GM21390 (cell line): ENCODE data around the gene CALML6.
"Not testable (repeated sequence)": the region's sequence is repeated elsewhere in the genome, so short reads cannot be mapped to it uniquely, and the experiment has no call there.

Experiments used
- ATAC-seq: cut with Tn5 transposase; IDR thresholded peaks from one replicate; pipeline ENCODE4 v1.9.1; 2021; ENCODE audit not compliant: unreplicated experiment

Gene CALML6

DNA sequence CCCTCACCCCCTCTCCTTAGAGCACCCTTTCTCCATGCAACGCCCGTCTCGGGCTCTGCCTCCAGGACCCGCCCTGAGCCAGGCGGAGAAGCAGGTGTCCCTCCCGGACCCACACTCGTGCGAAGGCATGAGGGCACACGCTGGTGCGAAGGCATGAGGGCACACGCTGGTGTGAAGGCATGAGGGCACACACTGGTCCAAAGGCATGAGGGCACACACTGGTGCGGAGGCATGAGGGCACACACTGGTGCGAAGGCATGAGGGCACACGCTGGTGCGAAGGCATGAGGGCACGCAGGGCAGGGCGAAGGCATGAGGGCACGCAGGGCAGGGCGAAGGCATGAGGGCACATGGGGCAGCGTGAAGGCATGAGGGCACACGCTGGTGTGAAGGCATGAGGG lies 9.8 kb downstream of the CALML6 start:
- no peak for ATAC-seq

DNA sequence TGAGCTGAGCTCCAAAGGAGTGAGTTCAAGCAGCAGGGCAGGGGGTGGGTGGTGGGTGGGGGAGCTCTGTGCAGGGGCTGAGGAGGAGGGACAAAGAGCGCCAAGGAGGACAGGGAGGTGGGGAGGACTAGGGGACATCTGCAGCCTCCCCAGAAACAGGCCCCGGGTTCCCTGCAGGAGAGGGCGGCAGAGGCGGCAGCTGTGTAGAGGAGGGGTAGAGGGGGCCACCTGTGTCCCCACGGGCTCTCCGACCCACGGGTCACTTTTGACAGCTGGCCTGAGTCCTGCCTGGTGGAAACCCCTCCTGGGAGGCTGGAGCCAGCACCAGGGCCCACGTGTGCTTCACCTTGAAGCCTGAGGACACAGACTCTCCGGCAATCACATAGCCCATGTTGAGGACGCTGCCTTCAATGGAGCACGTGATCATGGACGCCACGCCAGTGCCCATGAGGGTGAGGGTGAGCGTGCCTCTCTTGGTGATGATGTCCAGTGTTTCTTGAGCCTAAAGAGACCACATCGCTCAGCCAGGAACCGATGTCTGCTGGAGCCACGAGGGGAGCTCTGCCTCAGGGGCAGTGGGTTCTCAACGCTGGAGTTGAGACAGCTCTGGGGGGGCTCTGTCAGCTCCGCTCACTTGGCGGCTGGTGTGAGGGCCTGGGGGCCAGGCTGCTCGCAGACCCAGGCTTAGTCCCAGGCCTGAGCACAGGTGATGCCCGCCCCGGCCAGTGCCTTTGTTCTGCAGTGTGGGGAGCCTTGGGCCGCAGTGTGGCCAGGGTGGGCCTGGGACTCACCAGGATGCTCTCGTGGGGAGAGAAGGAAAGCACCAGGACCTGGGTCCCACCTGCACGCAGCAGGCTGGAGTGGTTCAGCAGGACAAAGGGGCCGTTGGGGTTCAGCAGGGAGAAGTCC lies 10.6 kb downstream of the CALML6 start:
- no peak for ATAC-seq

DNA sequence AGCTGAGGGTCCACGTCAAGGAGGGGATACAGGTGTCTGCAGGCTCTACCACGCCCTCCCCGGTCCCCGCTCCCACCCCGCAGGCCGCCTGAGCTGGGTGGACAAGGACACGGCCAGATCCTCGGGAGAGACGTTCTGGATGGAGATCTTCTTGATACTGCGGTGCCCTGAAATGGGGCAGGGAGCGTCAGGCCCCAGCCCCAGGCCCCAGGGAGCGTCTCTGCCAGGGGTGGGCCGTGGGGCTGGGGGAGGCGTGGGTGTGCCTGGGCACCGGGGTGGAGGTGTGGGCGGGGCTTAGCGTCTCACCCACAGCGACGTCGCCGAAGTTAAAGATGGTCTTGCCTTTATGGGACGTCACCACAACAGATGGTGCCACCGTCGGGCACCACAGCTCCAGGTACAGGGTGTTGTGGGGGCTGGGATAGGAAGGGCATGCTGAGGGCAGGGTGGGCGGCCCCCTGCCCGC lies 11.3 kb downstream of the CALML6 start:
- ATAC-seq: no peak

DNA sequence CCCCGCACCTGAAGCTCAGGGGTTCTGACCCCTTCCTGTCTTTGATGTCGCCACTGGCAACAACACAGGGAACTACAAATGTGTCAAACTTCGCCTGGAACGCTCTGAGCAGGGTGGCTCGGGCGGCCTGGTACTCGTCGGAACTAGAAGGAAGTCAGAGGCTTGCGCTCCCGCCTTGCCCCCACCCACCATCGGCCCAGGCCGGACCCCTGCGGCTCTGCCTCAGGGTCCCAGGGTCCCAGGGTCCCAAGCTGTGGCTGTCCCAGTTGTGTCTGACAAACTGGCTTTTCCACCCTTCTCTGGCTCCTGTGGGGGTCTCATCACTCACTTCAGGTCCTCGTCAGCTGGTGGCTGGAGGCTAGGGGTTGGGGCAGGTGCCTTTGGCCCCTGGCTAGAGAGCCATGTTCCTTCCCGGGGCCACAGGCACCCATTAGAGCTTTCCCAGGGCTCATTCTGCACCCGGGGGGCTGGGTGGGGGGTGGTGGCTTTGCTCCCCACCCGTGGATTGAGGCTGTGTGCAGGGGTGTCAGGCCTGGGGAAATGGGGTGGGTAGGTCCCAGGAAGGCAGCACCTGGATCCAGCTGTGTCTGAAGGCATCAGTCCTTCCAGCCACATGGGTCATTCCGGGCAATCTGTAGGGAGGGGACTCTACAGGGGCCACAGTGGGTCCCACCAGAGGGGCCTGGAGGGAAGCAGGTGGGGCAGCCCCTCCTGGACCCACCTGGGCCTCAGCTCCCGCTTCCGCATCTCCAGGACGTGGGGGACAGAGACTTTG lies 12.0 kb downstream of the CALML6 start:
- ATAC-seq: no peak

DNA sequence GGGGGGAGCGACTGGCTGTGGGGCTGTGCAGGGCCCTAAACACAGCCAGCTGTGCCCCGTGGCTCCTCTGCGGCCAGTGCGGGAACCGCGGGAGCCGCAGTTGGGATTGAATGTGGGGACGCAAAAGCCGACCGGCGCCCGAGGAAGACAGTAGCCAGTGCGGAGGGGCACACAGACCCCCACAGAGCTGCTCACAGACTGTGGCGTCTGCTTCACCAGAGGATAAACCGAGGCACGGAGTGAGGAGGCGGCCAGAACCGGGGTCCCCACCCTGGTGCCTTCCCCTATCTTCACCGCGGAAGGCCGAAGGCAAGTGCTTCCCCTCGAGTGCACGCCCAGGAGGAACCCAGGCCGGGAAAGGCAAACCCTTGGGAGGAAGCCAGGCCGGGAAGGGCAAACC lies 12.7 kb downstream of the CALML6 start:
- no peak for ATAC-seq

DNA sequence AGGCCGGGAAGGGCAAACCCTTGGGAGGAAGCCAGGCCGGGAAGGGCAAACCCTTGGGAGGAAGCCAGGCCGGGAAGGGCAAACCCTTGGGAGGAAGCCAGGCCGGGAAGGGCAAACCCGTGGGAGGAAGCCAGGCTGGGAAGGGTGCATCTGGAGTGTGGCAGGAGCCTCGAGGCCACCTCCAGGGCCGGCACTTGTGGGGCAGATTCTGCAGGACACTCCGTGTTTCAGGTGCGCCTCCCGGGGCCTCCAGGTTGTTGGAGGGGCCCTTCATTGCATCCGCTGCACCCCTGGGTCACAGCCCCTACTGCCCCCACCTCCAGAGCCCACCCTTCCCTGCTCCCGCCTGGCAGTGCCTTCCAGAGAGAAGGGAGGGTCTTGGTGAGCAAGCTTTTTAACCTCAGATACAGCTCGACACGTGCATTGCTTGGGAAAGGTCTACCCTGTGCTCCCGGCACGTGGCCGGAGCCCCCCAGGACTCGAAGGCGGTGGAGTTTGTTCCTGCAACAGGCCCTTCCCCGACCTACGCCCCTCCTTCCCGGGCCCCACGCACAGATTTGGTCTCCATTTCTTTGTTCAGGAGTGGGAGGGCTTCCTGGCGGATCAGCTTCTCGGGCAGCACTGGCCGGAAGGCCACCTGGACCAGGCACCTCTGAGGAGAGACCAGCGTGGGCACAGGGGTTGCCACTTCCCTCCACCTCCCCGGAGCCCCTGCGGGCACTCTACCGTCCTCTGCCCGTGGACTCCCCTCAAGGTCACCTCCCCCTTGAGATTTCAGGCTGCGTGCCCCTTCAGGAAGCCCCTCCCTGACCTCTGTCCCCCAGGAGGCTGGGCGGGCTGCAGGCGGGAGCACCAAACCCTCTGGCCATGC lies 13.4 kb downstream of the CALML6 start:
- ATAC-seq: no peak

DNA sequence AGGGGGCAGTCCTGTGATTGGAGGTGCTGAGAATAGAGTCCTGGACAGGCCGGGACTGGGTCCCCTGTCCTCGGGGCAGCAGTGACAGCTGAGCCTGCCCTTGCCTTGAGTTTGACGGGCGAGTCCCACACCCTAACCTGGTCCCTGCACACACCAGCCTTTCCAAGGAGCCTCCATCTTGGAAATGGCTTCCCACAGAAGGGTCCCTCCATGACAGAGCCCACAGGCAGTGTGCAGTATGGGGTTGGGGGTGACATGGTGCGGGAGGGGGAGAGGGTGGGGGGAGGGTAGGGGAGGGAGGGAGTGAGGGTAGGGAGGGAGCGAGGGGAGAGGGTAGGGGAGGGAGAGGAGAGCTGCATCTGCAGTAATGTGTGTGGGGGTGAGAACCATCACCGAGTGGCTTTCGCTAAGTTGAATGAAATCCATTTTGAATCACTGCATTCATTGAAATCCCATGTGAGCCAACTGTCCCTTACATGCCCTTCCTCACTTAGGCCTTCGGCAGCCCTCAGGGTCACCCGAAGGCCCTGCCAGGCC lies 14.1 kb downstream of the CALML6 start:
- no peak for ATAC-seq

DNA sequence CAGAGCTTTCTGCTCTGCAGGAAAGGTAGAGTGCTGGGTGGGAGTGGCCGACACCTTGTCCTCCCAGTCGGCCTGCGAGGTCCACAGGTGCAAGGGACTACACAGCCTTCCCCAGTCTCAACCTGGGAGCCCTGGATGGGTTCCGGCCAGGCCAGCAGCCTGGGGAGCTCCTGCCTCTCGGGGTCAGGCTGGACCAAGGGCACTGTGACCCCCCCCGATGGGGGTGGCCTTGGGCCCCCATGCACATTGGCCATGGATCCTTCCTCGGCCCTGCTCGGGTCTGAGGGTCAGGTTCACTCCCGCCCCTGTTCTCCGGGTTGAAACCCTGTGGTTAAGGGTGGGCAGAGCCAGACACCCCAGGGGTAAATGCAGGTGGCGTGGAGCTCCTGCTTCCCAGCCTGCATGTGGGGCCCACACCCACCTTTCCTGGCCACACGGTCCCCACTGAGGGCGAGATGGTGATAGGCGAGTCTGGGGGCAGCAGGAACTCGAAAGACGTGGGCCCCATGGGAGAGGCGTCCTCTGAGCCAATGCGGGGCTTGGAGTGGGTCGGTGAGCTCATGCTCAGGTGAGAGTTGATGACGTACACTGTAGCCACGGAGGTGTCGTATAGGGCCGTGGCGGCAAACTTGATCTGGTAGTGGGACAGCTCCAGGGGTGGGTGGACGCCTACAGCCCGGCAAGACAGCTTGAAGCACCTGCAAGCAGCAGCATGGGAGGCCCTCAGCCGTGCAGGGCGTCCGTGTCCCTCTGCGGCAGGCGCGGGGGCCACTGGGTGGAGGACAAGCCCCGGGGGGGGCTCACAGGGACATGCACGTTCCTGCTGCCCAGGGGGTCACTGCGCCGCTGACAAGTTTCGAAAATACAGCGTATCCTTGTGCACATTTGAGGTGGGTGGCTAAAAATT lies 14.8 kb downstream of the CALML6 start:
- no peak for ATAC-seq

DNA sequence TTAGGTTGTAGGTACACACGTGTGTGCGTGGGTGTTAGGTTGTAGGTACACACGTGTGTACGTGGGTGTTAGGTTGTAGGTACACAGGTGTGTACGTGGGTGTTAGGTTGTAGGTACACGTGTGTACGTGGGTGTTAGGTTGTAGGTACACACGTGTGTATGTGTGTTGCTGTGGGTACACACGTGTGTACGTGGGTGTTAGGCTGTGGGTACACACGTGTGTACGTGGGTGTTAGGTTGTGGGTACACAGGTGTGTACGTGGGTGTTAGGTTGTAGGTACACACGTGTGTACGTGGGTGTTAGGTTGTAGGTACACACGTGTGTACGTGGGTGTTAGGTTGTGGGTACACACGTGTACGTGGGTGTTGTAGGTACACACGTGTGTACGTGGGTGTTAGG lies 19.8 kb downstream of the CALML6 start:
- ATAC-seq: not testable (repeated sequence)

DNA sequence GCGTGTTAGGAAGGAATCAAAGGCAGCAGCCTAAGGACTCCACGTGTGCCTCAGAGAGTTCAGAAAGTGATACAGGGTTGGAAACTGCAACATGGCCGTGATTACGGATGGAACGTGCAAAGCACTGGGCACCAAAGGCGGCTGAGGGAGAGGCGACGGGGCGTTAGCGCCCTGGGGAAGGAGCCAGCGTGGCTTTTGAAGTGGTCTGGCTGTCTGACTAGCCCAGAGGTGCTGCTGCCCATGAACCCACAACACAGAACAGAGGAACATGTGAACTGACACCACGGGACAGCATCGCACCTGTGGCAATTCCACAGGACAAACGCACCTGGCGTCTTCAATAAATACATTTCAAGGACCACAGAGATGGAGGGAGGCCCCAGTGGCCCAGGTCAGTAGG lies 22.0 kb downstream of the CALML6 start:
- ATAC-seq: no peak

DNA sequence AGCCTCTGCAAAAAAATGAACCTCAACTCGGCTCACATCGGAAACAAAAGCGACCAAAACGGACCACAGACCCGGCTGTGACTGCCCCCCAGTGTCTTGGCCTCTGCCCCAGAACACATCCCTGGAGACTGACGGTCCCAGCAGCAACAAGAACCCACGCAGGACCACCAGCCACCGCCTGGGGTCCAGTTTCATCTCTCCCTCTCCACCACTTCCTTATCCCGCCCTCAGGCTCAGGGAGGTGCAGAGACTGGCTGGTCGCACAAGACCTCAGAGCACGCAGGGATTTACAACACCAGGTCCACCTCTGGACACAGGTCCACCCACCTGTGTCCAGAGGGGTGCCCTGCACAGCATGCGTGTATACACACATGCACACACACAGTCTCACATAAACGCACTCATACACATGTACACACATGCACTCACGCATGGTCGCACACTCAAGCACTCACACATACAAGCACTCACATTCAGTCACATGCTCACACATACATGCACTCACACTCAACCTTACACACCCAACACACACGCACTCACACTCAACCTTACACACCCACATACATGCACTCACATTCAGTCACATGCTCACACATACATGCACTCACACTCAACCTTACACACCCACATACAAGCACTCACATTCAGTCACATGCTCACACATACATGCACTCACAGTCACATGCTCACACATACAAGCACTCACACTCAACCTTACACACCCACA lies 22.7 kb downstream of the CALML6 start:
- no peak for ATAC-seq

DNA sequence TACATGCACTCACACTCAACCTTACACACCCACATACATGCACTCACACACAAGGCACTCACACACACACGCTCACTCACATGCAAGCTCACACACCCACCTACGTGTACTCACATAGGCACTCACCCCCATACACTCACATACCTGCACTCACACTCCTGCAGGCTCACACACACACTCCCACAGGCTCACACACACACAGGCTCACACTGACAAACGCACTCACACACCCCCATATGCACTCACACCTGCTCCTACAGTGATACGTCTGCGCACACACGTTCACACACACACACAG lies 23.2 kb downstream of the CALML6 start:
- ATAC-seq: no peak

DNA sequence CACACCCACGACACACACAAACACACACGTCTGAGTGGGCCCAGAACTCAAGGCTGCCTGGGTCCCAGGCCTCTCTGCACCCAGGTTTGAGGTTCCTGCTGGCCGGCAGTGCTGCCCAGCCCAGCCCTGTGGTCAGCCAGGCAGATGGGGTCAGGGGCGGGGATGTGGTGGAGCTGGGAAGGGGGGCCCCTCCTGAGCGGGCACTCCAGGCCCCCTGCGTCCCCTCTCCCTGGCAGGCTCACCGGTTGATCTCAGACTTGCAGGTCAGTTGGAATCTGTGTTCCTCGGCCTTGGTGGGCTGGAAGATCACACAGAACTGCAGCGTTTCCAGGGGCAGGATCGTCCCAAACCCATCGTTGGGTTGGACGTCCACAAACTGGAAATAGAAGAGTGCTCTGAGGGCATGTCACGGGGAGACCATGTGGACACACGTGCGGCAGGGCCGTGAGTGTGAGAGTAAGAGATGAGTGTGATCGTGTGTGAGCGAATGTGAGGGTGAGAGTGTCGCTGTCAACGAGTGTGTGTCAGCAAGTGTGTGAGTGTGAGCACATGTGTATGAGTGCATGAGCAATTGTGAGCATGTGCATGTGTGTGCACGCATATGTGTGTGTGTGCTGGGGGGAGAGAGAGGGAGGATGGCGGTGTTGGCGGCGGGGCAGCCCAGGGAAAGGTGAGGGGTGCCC lies 23.7 kb downstream of the CALML6 start:
- no peak for ATAC-seq

DNA sequence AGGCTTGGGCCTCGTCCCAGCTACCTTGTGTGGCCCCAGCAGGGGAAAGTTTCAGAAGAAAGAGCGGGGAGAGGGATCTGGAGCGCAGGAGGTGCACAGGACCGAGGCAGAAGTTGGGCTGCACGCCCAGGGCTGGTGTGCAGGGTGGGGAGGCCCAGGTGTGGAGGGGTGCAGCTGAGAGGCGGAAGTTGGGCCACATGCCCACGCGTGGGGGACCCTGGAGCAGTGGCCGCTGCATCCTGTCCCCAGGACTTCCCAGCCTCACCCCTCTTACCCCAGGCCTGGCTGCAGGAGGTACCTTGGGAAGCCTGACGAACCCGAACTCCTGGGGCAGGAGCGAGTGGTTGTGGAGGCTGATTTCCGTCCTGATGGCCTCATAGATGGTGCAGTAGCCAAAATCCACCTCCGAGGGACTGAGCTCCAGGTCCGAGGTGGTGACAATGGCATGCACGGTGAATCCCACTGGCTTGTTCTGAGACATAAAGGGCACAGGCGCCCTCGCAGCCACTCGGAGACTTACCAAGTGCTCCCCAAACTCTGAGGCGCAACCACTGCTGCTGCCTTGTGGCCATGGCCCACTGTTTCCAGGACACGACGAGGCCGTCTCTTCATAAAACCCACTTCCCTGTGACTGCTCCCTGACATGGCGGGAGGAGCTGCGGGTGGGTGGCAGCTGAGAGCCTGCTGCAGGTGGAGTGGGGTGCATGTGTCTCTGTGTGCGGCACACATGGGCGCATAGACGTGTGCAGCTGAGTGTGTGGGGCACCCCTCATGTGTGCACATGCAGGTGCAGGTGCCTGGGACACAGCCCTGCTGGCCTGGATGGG lies 24.4 kb downstream of the CALML6 start:
- no peak for ATAC-seq

DNA sequence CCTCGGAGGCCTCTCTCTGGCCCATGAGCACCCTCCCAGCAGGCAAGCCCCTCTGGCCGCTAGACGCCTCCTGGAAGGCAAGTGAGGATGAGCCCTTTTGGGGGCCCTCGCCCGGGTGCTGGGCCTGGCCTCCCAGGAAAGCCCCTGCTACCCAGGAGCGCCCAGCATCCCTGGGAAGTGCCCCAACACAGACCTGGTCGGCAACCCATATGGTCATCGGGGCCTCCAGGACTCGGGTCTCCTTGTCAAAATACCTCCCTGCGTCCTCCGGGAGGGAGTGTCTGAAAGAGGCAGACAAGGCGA lies 25.0 kb downstream of the CALML6 start:
- ATAC-seq: no peak

DNA sequence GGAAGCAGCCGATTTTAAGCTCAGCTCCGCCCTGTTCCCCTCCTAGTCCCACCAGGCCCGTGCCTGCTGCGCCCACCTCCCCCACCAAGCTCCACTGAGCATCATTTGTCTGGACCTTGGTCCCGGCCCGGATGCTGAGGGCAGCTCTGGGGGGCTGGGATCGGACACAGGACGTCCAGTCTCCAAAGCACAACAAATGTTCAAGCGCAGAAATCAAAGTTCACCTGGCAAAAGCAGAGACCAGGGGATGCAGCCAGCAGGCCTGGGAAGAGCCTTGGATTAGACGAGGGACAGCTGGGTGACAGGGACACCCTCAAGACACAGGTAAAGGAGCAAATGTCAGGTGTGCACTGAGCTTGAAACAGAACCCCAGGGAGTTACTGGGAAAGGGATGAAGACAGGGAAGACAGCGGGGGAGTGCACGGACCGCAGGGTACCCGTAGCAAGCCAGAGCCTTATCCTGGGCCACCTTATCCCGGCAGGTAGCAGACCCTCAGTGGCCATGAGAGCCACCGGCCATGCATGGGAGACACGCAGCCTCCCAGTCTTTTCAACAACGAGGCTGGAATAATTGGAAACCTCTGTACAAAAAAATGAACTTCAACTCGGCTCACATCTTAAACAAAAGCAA lies 26.3 kb downstream of the CALML6 start:
- no peak for ATAC-seq

DNA sequence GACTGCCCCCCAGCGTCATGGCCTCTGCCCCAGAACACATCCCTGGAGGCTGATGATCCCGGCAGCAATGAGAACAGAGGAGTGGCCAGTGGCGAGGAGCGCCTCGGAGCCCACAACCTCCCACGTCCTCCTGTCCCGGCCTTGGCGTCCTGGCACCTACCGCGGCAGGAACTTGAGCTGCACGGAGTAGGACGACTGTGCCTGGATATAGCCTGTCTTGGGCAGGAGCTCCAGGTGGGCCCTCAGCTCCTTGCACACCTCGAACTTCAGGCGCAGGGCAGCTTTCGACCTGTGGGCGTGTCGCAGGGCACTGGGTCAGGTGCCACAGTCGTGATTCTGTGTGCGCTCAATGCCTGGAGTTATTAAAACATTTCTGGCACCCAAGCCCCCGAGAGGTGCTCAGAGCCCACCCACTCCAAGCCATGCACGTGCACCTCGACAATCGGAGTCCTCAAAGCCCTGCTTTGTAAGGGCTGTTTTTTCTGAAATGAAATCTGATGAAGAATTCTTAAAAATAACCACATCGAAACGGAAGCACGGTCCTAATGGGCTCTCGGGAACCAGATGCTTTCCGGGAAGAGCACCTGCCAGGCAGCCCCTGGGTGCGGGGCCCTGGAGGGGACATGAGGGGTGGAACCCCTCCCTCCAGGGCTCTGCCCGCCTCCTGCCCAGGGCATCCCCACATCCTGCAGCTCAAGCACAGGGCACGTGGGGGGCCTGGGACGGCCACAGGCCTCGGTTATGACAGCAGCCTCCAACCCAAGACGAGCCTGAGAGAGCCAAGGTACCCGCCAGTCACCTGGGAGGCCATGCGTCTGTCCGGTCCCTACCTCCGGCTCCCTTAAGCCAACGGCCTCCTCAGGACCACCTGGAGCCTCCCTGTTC lies 27.1 kb downstream of the CALML6 start:
- no peak for ATAC-seq
